ENCODE results near the gene VIL1.

Gene VIL1

GRCh38 chr2:218418717-218419458 lies at the start of gene VIL1:
Gene VIL1, plus strand, starts transcription at chr2:218419123. Its CDS starts 4,656 bp downstream, at chr2:218423779.
- no peak for DNase-seq

- DNase-seq, result no peak
Observed at GRCh38 chr2:218369330-218369729, 49.6 kb upstream of the VIL1 start.

- no peak for DNase-seq
Observed at GRCh38 chr2:218370410-218371063, 48.4 kb upstream of the VIL1 start.

- no peak for DNase-seq
Observed at GRCh38 chr2:218371983-218372350, 47.0 kb upstream of the VIL1 start.

GRCh38 chr2:218374795-218375194 lies 44.1 kb upstream of the VIL1 start:
- DNase-seq, result no peak

- no peak for DNase-seq
Observed at GRCh38 chr2:218375212-218375611, 43.7 kb upstream of the VIL1 start.

- no peak for DNase-seq
Observed at GRCh38 chr2:218378053-218378452, 40.9 kb upstream of the VIL1 start.

GRCh38 chr2:218381916-218382366 lies 37.0 kb upstream of the VIL1 start, which contains the start of gene SLC11A1:
Gene SLC11A1, plus strand, starts transcription at chr2:218382273. Its CDS starts 96 bp downstream, at chr2:218382369.
- DNase-seq, result no peak

GRCh38 chr2:218382785-218383184 lies 36.1 kb upstream of the VIL1 start:
- DNase-seq, result no peak

GRCh38 chr2:218383892-218384519 lies 34.9 kb upstream of the VIL1 start:
- no peak for DNase-seq

- no peak for DNase-seq
Observed at GRCh38 chr2:218384975-218385374, 33.9 kb upstream of the VIL1 start.

GRCh38 chr2:218386505-218387368 lies 32.2 kb upstream of the VIL1 start:
- no peak for DNase-seq

- peak; percentile 37 for DNase-seq
Observed at GRCh38 chr2:218387369-218388194, 31.3 kb upstream of the VIL1 start.

GRCh38 chr2:218389333-218390150 lies 29.4 kb upstream of the VIL1 start:
- DNase-seq, result no peak

GRCh38 chr2:218391202-218391601 lies 27.7 kb upstream of the VIL1 start:
- no peak for DNase-seq

- no peak for DNase-seq
Observed at GRCh38 chr2:218392459-218392858, 26.5 kb upstream of the VIL1 start.

GRCh38 chr2:218392891-218393462 lies 25.9 kb upstream of the VIL1 start:
- no peak for DNase-seq

- no peak for DNase-seq
Observed at GRCh38 chr2:218393750-218394290, 25.1 kb upstream of the VIL1 start.

GRCh38 chr2:218394298-218395089 lies 24.4 kb upstream of the VIL1 start:
- no peak for DNase-seq

GRCh38 chr2:218395090-218395444 lies 23.9 kb upstream of the VIL1 start:
- no peak for DNase-seq
